Measurements from ENCODE around the gene DCHS2.
A peak's percentile ranks its signal among the peaks of the same experiment; 100 is the strongest.

The DCHS2 gene, protein sequence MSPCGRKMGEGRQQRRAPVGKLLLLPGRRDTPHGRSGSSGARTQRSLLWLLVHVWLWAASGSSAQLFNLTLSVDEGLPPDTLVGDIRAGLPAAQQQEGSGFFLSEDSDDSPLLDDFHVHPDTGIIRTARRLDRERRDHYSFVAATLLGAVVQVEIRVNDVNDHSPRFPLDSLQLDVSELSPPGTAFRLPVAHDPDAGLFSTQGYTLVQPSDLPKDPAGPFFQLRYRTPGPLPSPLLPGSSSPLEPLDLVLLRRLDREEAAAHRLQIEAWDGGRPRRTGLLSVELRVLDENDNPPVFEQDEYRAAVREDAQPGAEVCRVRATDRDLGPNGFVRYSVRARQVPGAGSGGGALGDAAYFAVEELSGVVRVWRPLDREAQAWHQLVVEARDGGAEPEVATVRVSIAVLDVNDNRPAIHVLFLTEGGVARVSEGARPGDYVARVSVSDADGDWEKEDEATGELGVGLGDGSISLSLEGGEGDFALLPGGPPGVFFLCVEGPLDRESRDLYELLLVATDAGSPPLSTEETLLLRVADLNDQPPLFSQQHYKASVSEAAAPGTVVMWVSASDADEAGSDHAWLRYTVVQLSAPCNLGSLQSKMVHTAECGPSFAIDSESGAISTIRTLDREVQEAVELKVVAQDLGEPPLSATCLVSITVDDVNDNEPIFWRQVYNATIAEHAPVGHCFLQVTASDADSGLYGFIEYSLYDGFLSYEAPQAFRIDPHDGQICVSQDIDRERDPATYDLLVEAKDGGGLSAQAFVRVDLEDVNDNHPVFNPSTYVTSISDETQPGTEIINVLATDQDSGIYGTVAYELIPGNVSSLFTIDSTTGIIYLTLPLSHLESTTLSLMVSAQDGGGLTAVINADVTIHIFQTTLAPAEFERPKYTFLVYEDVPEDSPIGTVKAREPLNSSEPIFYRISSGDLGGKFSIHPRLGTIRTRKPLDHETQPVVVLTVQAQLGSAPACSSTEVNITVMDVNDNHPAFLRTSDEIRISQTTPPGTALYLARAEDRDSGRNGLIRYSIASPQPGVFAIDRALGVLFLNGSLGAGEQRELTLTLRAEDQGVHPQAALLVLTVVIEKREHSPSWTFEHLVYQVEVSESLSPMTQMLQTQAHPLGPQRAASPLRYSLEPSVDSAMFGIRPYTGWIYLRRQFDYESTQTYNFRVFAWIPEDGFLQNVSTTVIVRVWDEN (N-terminal part only)

DNA sequence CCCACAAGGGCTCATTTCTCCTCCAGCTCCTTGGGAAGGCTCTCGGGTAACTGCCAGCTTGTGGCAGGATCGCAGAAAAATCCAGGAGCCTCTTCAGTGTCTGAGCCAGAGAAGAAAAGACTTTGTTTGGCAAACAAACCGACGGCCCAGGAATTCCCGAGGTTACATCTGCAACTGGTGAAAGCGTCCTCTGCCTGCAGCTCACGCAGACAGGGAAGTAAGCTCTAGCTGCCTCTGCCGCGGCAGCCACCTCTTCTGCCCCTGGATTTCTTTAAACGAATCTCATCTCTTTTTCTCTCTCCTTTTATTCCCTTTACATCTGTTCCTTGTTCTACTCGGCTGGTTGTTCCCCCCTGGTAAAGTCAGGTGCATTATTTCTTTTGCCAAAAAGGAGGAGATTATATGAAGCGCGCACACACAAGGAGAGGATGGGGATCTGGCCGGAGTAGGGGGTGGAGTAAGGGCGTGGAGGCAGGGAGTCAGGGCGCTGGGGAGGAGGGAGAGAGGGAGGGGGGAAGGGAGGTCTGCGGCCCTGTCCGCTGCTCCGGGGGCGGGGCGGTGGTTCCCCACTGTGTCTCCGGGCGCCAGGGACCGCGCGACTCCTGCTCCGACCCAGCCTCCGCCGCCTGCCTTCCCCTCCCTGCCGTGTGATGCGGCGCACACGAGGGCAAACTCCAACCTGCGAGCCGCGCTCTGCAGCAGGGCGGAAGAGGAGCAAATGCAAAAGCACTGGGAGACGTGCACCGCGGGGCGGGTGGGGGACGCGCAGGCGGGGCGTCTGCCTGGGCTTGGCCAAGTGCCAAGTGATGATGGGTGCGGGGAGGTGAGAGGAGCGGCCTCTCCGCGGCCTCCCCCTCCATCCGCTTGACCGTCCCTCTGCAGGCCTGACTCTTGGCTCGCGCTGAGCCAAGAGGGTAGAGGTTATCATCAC, at the start of gene DCHS2:
TSS of gene DCHS2 (minus strand) at position 459 of the 931 bp plus-strand sequence. CDS start at position 15, 444 bp downstream.
- no peak for DNase-seq

DNA sequence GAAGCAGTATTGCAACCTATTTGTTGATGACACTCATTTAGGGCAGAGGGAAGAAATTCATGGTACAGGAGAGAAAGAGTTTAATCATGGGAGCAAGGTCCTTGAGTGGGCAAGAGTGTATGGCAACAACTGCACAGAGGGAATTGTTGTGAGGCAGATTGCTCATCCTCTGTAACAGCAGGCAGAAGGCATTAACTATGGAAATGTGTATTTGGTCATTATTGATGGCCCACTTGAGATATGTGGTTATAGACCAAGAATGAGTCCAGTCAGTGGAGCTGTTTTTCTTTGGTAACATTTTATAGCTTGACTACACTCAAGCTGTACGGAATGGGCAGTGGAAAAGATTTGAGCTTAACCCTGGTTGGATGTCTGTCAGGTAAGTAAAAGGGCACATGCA, 42.7 kb upstream of the DCHS2 start:
- DNase-seq = no peak

DNA sequence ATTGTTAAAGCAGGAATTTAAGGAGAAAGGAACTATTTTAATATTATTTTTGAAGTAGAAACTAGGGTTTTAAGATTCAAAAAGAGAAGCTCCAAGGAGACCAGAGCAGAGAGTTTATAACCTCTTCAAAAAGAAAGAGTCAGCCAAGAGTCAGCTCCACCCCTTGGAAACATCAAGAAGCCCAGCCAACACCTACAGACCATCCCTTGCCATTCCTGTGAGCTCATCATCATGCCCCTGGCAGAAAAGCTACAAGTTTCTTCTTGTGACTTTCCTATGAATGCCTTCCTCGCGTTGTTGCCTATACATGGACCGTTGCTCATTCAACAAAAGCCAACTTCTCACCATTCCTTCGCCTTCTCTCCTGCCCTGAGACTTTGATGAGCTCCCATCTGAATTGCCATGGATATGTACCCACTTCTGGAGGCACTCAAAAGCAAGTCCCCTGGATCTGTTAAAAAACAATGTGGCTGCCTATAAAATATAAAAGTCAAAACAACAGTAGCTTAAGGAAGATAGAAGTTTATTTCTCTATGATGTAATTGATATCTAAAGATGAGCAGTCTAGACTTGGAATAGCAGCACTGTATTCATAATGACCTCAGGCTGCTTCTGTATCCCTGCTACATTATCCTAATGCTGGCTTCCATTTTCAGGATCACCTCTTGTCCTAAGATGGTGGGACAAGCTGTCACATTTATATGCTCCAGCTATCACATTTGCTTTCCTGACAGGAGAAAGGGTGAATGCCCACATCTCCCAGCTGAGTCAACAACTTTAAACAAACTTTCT, 38.3 kb upstream of the DCHS2 start:
- no peak for DNase-seq

DNA sequence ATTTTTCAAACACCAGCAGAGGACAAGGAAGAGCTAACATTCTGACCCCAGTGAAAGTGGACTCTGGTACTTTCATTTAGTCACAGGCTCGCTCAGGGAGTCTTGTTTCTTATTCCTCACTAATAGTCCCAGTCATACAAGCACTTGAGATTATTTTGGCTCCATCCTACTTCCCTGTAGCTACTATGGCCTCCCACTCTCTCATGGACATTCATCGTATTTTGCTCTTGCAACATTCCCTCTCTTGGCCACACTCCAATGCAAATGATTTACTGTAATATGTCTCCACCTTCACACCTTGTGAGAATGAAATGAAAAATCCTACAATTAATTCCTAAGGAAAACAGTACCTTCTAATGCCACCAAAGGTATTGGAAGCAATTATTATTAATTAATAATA, 37.3 kb upstream of the DCHS2 start:
- no peak for DNase-seq

DNA sequence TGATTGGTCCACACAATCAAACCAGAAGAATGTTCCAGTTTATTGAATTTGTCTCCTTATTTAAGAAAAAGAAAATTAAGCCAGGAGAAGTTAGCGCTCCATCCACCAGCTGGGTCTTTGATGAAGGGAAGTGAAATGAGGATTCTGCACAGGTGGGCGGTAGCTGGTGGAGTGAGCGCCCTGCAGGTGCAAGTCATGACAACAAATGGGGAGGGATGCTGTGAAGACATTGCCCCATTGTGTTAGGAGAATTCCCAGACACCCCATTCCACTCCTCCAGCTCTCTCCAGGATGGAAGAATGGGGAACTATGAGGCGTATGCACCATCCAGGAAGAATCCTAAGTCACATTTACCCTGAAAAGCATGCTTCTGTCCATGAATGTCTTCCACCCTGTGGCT, 35.7 kb upstream of the DCHS2 start:
- no peak for DNase-seq

DNA sequence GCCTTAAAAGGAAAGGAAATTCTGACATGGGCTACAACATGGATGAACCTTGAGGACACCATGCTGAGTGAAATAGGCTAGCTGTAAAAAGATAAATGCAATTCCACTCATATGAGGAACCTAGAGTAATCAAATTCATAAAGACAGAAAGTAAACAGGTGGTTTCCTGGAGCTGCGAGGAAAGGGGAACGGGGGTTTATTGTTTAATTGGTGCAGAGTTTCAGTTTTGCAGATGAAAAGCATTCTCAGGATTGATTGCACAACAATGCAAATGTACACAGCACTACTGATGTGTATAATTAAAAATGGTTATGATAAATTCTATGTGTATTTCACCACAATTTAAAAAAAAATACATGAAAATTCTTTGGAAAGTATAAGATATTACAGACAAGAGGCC, 34.6 kb upstream of the DCHS2 start:
- DNase-seq = no peak

DNA sequence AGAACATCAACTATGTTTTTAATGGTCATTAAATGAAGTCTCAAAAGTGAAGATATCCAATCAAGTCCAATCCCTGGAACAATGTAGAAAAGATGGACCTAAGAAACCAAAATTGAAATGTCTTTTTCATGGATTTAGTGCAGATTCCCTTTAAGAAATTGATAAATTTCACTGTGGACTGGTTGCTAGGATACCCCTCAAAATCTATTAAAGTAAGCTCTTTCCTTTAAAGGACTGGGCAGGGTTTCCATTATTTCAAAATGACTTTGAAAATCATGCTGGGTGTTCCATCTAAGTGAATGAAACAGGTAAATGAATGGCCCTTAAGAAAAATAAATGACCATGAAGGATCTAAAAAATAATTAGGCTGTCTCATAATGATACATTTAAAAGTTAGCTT, 30.0 kb upstream of the DCHS2 start:
- no peak for DNase-seq

DNA sequence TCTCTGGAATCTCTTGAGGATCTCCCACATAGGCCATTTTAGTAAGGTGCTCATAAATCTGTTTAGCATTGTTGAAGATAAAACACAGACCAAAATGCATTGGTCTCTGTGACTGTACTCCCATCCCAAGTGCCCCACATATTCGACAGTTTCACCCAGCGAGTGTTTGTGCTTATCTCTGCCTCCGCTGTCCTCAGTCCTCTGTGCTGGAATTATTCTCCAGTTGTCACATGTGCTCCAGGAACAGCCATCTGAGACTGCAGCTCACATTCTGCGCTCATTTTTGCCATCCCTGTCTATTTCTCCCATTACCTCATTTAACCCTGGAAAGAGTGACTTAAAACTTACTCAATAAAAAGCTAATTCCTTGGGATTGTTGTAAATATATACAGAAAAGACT, 27.6 kb upstream of the DCHS2 start:
- DNase-seq = no peak

DNA sequence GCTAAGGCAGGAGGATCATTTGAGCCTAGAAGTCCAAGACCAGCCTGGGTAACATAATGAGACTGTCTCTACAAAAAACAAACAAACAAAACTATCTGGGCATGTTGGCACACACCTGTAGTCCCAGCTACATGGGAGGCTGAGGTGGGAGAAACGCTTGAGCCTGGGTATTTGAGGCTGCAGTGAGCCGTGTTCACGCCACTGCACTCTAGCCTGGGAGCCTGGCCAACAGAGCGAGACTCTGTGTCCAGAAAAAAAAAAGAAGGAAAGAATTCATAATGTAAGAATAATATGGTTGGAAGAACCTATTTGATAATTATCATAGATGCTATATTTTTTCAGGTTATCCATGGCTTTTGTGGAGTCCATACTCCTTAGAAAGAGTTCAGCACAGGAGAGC, 26.0 kb upstream of the DCHS2 start:
- DNase-seq = no peak

DNA sequence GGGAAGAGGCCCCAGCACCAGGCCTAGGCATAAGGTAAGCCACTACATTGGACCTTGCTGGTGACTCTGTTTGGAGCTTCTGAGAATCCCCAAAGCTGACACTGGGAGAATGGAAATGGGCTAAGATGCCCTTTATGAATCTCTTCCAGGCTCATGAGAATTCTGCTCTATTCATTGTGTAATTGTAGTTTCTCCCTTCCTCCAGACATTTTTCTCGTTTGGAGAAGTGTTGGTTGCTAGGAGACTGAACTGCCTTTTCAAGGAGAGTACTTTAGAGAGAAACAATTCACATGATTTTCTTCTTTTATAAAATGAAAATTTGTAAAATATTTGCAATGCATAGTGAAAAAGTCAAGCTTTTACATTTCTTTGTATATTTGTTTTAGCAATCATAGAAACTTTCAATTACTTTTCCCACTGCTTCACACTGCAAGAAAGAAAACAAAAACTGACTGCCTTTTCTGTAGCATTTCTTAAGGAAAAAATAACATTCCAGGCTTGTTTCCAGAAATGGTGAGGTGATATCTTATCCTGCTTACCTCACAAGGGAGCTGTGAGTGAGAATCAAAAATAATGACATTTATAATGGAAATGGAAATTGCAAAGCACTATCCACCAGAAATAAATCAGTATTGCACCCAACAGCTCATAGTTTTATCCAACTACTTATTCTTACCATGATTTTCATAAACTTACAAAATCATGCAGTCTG, 24.9 kb upstream of the DCHS2 start:
- DNase-seq = no peak

DNA sequence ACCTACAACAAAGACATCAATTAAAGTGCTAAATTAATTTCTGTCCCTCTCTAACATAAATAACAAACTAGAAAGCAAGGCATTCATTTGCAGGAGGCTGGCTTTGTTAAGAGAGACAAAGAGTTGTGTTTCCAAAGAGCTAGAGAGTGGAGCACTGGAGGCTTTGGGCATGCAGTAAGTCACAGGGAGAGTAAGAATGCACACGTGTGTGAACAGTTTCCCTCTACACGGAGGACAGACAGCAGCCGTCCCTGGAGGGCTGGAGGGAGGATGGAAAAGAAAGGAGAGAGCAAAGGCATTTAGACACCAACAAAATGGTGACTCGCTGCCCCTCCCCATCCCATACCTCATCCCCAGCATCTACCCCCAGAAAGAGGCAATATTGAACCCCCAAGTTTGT, 20.4 kb upstream of the DCHS2 start:
- no peak for DNase-seq

DNA sequence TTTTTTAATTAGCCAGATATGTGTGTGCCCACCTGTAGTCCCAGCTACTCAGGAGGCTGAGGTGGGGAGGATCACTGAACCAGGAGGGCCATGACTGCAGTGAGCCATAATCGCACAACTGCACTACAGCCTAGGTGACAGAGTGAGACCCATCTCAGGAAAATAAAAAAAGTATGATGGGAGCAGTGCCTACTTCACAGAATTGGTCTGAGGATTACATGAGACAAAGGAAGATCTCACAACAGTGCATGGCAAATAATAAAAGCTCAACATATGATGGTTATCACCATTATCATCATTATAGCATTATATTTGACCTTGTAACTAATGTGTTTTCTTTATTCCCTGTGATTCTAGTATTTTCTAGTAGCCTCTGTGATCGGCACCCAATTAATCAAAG, 19.9 kb upstream of the DCHS2 start:
- DNase-seq = no peak

DNA sequence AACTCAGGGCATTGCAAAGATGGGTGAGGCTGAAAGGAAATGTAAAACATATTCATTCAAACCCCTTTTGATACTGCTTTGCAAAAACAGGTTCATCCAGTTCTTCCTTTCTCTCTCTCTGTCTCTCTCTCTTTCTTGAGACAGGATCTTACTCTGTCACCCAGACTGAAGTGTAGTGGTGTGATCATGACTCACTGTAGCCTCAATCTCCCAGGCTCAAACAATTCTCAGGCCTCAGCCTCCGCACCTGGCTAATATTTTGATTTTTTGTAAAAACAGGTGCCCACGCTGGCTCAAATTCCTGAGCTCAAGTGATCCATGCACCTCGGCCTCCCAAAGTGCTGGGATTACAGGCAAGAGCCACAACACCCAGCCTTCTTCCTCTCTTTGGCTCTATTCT, 15.6 kb upstream of the DCHS2 start:
- no peak for DNase-seq

DNA sequence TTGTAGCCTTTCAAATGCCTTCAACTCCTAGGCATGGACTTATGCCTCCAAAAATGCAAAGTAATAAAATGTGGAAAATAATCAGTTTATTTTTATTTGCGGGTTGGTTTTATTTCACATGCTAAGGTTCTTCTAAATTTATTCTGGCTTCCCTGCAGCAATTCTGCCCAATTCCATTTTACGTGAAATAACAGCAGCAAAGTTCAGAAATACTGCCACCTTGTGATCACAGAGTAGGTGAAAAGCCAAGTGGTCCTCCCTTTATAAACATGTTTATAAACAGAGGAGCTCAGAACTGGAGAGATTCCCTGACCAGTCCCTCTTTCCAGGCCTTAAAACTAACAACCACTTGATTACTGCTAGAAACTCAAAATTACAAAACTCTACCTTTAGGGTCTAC, 14.7 kb upstream of the DCHS2 start:
- DNase-seq = peak in 1 of 2 experiments; percentile 11

DNA sequence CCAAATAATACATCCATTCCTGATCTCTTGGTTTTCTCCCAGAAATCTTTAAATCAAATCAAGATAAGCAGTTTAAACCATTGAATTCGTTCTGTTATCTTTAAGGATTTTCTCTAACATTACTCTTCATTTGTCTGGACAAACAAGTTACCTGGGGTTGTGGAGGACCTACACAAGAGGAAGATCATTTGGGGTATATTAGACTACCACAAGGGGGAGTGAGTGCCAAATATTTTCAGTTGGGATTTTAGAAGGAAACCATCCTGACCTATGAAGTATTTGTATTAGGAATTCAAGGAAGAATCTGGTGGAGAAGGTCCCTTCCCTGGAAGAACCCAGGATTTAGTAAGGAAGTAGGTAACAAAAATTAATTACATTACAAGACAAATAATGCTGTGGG, 12.0 kb upstream of the DCHS2 start:
- peak in 1 of 2 experiments; percentile 12 for DNase-seq

DNA sequence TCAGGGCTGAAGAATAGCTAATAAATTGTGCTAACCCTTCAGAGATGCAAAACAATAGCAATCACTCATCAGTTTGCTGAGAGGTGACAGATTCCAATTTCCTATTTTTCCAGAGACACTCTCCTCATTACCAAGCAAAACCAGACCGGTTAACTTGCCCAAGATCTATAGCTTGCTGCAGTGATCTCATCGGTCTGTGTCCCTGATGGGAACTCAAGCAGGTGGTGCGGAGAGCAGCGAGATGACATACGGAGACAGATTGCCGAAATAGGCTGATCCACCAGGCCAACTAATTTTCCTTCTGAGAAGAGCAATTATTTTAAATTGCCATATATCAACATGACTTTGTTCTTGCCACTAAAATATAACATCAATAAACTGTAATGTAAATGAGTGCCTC, 10.5 kb upstream of the DCHS2 start:
- no peak for DNase-seq

DNA sequence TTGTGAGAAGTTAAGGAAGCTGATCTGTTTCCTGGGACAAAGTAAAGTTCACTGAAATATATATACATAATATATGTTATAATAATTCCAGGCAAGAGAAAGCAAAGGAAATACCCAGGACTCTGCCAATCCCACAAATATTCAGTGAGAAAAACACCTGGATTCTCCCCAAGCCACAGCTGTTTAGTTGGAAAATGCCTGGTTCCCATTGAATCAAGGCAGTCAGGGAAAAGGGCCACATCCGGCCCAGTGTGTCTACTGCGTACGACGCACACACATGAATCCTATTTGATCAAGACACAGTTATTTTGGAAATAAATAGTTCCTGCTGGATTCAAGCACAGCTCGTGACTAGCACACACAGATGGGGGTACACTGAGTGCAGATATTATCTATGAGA, 6.3 kb upstream of the DCHS2 start:
- DNase-seq = no peak

DNA sequence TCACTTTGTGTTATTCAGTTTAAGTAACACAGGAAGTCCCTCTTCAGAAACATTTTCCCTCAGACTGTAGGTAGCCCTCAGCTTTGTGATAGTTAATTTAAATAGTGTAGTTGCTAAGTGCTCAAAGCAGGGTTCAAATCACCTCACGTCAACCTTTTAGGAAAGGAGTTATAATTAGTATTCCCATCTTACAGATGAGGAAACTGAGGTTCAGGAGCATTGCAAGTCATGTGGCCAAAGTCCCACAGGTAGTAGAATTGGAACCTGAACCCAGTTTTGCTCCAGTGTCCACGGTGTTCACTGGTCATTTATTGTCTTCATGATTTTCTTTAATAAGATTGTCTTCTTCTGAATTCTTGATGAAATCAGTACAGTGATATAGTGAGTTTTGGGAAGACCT, 4.3 kb upstream of the DCHS2 start:
- DNase-seq = no peak

DNA sequence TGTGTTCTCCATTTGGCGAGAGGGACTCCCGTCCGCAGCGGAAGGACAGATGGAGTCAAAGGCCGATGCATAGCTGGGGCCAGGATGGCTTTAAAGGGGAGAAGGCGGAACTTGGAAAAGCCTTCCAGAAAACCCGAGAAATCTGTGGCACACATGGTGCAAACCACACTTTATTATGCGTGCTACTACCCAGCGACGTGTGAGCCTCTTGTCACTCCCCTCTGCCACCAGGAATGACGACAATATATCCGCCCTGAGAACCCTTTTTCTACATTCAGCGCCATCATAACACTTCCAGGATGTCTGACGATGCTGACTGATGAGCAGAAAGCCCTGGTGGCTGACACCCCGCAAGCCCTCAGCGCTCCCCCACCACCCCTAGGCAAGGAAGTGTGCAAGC, 689 bp upstream of the DCHS2 start:
- no peak for DNase-seq

DNA sequence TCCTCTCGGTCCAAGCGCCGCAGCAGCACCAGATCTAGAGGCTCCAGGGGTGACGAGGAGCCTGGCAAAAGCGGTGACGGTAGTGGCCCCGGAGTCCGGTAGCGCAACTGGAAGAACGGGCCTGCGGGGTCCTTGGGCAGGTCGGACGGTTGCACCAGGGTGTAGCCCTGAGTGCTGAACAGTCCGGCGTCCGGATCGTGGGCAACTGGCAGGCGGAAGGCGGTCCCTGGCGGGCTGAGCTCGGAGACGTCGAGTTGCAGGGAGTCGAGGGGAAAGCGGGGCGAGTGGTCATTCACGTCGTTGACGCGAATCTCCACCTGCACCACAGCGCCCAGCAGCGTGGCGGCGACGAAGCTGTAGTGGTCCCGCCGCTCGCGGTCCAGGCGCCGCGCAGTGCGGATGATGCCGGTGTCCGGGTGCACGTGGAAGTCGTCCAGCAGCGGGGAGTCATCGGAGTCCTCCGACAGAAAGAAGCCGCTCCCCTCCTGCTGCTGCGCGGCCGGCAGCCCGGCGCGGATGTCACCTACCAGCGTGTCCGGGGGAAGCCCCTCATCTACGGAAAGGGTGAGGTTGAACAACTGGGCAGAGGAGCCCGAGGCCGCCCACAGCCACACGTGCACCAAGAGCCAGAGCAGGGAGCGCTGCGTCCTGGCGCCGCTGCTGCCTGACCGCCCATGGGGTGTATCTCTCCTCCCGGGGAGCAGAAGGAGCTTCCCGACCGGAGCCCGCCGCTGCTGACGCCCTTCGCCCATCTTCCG, 837 bp downstream of the DCHS2 start:
- no peak for DNase-seq

All from SW 1271 (cell line).